ENCODE results near the gene DNPH1.

GRCh38 chr6:43204271-43205105 is 24.8 kb downstream of the DNPH1 start:
- TF ChIP-seq CTCF (IDR thresholded peaks at IDR 0.05; ENCODE audit: poor library complexity, severe bottlenecking) (no peak), POLR2AphosphoS5 (IDR thresholded peaks at IDR 0.05) (no peak), EZH2 (IDR thresholded peaks at IDR 0.05; ENCODE audit: borderline replicate concordance, insufficient read depth, low read length, poor library complexity, severe bottlenecking) (no peak), RAD21 (conservative IDR thresholded peaks at IDR 0.05) (no peak), SMC3 (conservative IDR thresholded peaks at IDR 0.05; ENCODE audit: poor library complexity) (no peak), REST (IDR thresholded peaks at IDR 0.05; ENCODE audit: borderline replicate concordance) (no peak), MXI1 (conservative IDR thresholded peaks at IDR 0.05; ENCODE audit: poor library complexity, severe bottlenecking) (no peak)

Data from neural cell (in vitro differentiated cells).